ENCODE data around the gene HRH2.

Gene HRH2

DNA sequence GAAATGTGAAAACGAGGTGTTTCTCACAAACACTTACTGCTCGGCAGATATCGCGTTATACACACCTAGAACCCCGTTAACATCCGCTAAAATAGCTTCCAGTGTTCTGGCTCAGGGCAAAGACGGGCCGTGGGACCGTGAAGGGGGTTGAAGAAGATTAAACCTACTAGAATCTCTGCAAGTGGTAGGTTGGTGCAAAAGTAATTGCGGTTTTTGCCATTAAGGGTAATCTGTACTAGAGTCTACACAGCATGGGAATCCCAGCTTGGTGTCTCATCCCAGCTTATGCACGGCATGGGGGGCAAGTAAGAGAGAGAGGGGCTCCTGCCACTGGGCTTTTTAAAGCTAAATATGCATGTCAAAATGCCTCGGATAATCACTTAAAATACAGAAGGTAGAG is 43.9 kb downstream of the HRH2 start:
- no peak overlapping the region for H3K4me3 ChIP-seq (ENCODE audit: low read depth, low read length)
- in situ Hi-C loops (cut with HindIII; ENCODE audit: low sequenced_read_pairs), result loop anchor here (5.0 kb wide), 1 partner anchor 54 kb away; no protein-coding TSS in a partner anchor
- TF ChIP-seq, protein P1, sequence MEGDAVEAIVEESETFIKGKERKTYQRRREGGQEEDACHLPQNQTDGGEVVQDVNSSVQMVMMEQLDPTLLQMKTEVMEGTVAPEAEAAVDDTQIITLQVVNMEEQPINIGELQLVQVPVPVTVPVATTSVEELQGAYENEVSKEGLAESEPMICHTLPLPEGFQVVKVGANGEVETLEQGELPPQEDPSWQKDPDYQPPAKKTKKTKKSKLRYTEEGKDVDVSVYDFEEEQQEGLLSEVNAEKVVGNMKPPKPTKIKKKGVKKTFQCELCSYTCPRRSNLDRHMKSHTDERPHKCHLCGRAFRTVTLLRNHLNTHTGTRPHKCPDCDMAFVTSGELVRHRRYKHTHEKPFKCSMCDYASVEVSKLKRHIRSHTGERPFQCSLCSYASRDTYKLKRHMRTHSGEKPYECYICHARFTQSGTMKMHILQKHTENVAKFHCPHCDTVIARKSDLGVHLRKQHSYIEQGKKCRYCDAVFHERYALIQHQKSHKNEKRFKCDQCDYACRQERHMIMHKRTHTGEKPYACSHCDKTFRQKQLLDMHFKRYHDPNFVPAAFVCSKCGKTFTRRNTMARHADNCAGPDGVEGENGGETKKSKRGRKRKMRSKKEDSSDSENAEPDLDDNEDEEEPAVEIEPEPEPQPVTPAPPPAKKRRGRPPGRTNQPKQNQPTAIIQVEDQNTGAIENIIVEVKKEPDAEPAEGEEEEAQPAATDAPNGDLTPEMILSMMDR (IDR thresholded peaks at IDR 0.05; ENCODE audit: low read depth, low read length, missing control alignments), result no peak
- no peak for DNase-seq (ENCODE audit: low read depth)

- no peak for DNase-seq (ENCODE audit: low read depth)
- H3K4me3 ChIP-seq (ENCODE audit: low read depth, low read length), result no peak overlapping the region
- TF ChIP-seq, protein P1 (IDR thresholded peaks at IDR 0.05; ENCODE audit: low read depth, low read length, missing control alignments), result no peak
- in situ Hi-C loops (cut with HindIII; ENCODE audit: low sequenced_read_pairs), result no loop called here
These were observed 48.6 kb downstream of the HRH2 start for GRCh38 chr5:175706499-175706898.

DNA sequence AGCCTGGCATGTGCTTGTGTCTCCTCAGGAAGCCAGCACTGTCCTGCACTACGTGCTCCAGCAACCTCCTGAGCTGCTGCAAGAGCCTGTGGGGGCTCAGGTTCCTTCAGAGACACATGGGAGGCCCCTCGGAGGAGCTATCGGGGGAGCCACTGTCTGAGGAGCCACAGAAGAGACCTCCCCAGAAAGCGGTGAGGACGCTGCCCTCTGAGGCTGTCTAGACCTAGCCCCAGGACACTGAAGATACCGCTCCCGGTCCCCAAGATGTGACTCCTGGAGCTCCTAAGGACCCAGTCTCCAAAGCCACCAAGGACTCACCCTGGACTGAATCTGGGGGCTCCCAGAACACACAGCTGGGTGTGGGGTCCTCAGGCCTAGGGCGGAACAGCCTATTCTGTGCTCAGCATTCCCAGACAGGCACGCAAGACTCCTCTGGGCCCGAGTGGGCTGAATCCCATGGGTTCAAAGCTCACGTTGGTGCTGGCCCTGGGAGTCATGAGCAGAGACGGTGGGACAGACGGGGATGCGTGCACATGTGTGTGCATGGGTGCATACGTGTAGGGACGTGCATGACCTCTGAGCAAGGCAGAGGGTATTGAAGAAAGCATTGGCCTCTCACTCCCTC is 50.0 kb downstream of the HRH2 start:
- DNase-seq (ENCODE audit: low read depth), result no peak
- TF ChIP-seq, protein P1 (IDR thresholded peaks at IDR 0.05; ENCODE audit: low read depth, low read length, missing control alignments), result no peak
- no peak overlapping the region for H3K4me3 ChIP-seq (ENCODE audit: low read depth, low read length)
- in situ Hi-C loops (cut with HindIII; ENCODE audit: low sequenced_read_pairs), result no loop called here

DNA sequence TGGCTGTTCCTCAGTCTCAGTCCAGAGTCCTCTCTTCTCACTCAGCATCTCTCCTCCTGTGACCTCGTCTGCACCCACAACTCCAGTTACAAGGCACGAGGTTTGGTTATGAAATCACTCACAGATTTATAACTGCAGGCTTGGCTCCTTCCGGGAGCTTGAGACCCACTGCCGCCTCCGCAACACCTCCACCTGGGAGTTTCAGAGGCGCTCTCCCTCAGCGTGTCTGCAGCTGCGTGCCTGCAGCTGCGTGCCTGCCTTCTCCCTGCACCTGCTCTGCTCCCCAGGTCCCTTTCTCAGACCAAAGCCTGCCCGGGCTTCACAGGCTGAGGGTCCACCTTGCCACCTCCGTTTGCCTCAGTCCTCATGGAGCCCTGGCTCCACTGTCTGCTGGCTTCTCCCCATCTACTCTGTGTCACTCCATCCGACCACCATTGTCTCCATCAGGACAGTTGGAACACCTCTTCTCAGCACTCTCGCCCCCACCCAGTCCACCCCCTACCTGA is 51.5 kb downstream of the HRH2 start:
- DNase-seq (ENCODE audit: low read depth), result no peak
- TF ChIP-seq, protein P1 (IDR thresholded peaks at IDR 0.05; ENCODE audit: low read depth, low read length, missing control alignments), result no peak
- H3K4me3 ChIP-seq (ENCODE audit: low read depth, low read length), result no peak overlapping the region
- in situ Hi-C loops (cut with HindIII; ENCODE audit: low sequenced_read_pairs), result no loop called here

- in situ Hi-C loops (cut with HindIII; ENCODE audit: low sequenced_read_pairs), result no loop called here
These were observed 52.5 kb downstream of the HRH2 start for GRCh38 chr5:175710326-175710725.

DNA sequence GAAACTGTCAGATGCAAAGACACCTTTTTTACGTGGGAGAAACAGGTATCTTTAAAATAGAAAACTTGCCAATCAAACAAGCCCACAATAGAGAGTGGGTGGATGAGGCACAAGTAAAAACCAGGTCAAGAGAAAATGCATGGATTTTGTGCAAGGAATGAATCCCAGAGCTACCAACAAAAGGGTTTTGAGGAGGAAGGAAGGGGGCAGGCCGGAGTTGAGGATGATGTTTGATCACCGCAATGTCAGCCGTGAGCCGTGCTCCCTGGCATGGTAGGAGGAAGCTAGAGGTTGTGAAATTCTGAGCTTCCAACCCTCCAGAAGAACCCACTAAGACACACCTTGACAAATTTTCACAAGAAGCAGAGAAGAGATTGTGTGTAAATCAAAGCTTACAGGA is 53.2 kb downstream of the HRH2 start:
- no peak overlapping the region for H3K4me3 ChIP-seq (ENCODE audit: low read depth, low read length)
- in situ Hi-C loops (cut with HindIII; ENCODE audit: low sequenced_read_pairs), result no loop called here
- no peak for DNase-seq (ENCODE audit: low read depth)
- TF ChIP-seq, protein P1 (IDR thresholded peaks at IDR 0.05; ENCODE audit: low read depth, low read length, missing control alignments), result no peak

More at GRCh38 chr5:175710326-175710725, 52.5 kb downstream of the HRH2 start:
- H3K4me3 ChIP-seq (ENCODE audit: low read depth, low read length), result no peak overlapping the region
- no peak for DNase-seq (ENCODE audit: low read depth)
- TF ChIP-seq, protein P1 (IDR thresholded peaks at IDR 0.05; ENCODE audit: low read depth, low read length, missing control alignments), result no peak
